Esophagus muscularis mucosa (tissue), 4 donors: Measurements from ENCODE around the gene AMFR. TPM values are rescaled to one million over a fixed set of nuclear protein-coding genes. Genes with fewer than 3 reads are reported as not detected.

Source experiments
- DNase-seq: peaks from one replicate; pipeline ENCODE4 v3.0.0-alpha.2; 2017; ENCODE audit errors: extremely low spot score
- H3K27ac ChIP-seq, 4 donors: fragments of 200-600 bp; sonication (generic); replicated peaks in 1 of 4; 1 replicate in 3 of 4; 2 replicates in 1 of 4; pipeline ENCODE4 v1.5.1; 2016 to 2019; ENCODE audit warnings: mild to moderate bottlenecking in 1 of 4
- H3K27me3 ChIP-seq, 4 donors: fragments of 200-600 bp; sonication (generic); one replicate each; pipeline versions ENCODE4 v1.5.1 to v1.6.0; 2016 to 2019
- H3K36me3 ChIP-seq, 4 donors: fragments of 200-600 bp; sonication (generic); one replicate each; pipeline ENCODE4 v1.5.1; 2016 to 2019
- H3K4me1 ChIP-seq, 4 donors: fragments of 200-600 bp; sonication (generic); one replicate each; pipeline ENCODE4 v1.5.1; 2016 to 2019
- H3K4me3 ChIP-seq, 4 donors: fragments of 200-600 bp; sonication (generic); 1 replicate in 2 of 4; 2 replicates in 2 of 4; pipeline ENCODE4 v1.5.1; 2016 to 2019; ENCODE audit warnings: mild to moderate bottlenecking in 4 of 4, moderate library complexity in 1 of 4
- H3K9me3 ChIP-seq, 4 donors: fragments of 200-600 bp; sonication (generic); 1 replicate in 3 of 4; 2 replicates in 1 of 4; pipeline ENCODE4 v1.5.1; 2016 to 2019
- CTCF ChIP-seq, 3 experiments: fragments of 200-600 bp in 2 of 3; fragments of 450-650 bp in 1 of 3; sonication (generic) in 2 of 3; IDR thresholded peaks; one replicate each; pipeline ENCODE4 v1.5.1; 2017 to 2019; ENCODE audit warnings: antibody characterized with exemption in 3 of 3, mild to moderate bottlenecking in 2 of 3, moderate library complexity in 1 of 3
- EP300 ChIP-seq: sonication (generic); formaldehyde crosslinking; IDR thresholded peaks from one replicate; pipeline ENCODE4 v1.6.1; 2017; ENCODE audit warnings: antibody characterized with exemption
- POLR2A ChIP-seq: fragments of 450-650 bp; IDR thresholded peaks from one replicate; pipeline ENCODE4 v1.6.1; 2017; ENCODE audit warnings: antibody characterized with exemption, moderate library complexity, mild to moderate bottlenecking, low read depth
- POLR2AphosphoS5 ChIP-seq, 2 donors: sonication (generic); formaldehyde crosslinking; IDR thresholded peaks; one replicate each; pipeline ENCODE4 v1.6.1; 2017; ENCODE audit warnings: antibody characterized with exemption in 2 of 2
- WGBS: methylation state at CpG from one replicate; pipeline ENCODE4 v1.1.5; 2018; 5-methylcytosine and 5-hydroxymethylcytosine counted together
- intact Hi-C: fragments of 100-400 bp; cut with DNase I; formaldehyde crosslinking; loops from one replicate; pipeline ENCODE4 v1.15.1; 2023
- total RNA-seq, 4 donors: library from RNA; depleted of rRNA; stranded (reverse); fragments of >200 nt; gene quantifications; one replicate each; pipeline versions ENCODE4 v1.1.0 to v1.2.1, GENCODE V29; 2016

AMFR gene
- total RNA-seq, 4 donors from 2014 or later, result 150 to 205 (median 179) TPM

GRCh38 chr16:56356276-56357240 is 68.8 kb downstream of the AMFR start:
- peaks cover 0 to 12% (median 8%) of the 10 kb centered on the region in 4 donors for H3K36me3 ChIP-seq
- peak overlapping the region; percentile 45 to 60 (median 57) for H3K4me3 ChIP-seq
- 2% methylated on average over 28 of the region's 33 CpGs for WGBS
- no peaks in the 10 kb centered on the region for H3K27me3 ChIP-seq
- no peak for DNase-seq
- peaks cover 8 to 19% (median 15%) of the 10 kb centered on the region in 4 donors for H3K4me1 ChIP-seq
- no peaks in the 10 kb centered on the region for H3K9me3 ChIP-seq
- intact Hi-C loops, result no loop called here
- H3K27ac ChIP-seq, result peak overlapping the region; percentile 30 to 63 (median 56)
- TF ChIP-seq CTCF (IDR thresholded peaks at IDR 0.05), result peak; percentile 72 to 95 (median 72)
- TF ChIP-seq POLR2AphosphoS5 (IDR thresholded peaks at IDR 0.05), result peak; percentile 27 to 54
- no peak for TF ChIP-seq POLR2A
- TF ChIP-seq EP300, result no peak

- 65% methylated on average over 14 of the region's 14 CpGs for WGBS
- Histone ChIP-seq H3K27me3 (no peaks in the 10 kb centered on the region), H3K9me3 (no peaks in the 10 kb centered on the region), H3K36me3 (peaks cover 0 to 10% (median 6%) of the 10 kb centered on the region in 4 donors), H3K4me1 (peaks cover 8 to 19% (median 15%) of the 10 kb centered on the region in 4 donors), H3K4me3 (peak overlapping the region; percentile 45 to 60 (median 57)), H3K27ac (no peak overlapping the region)
- intact Hi-C loops, result no loop called here
- TF ChIP-seq CTCF (IDR thresholded peaks at IDR 0.05) (no peak), POLR2A (no peak), EP300 (no peak), POLR2AphosphoS5 (IDR thresholded peaks at IDR 0.05) (no peak)
- DNase-seq, result no peak
Observed at GRCh38 chr16:56355786-56356275, 69.5 kb downstream of the AMFR start.

- no peaks in the 10 kb centered on the region for H3K9me3 ChIP-seq
- whole genome bisulfite sequencing, result 96% methylated on average over 9 of the region's 9 CpGs
- intact Hi-C loops, result no loop called here
- no peaks in the 10 kb centered on the region for H3K27me3 ChIP-seq
- H3K27ac ChIP-seq, result no peak overlapping the region
- peaks cover 8 to 19% (median 15%) of the 10 kb centered on the region in 4 donors for H3K4me1 ChIP-seq
- H3K36me3 ChIP-seq, result peaks cover 0 to 4% (median under 1%) of the 10 kb centered on the region in 4 donors
- no peak overlapping the region for H3K4me3 ChIP-seq
- TF ChIP-seq CTCF (IDR thresholded peaks at IDR 0.05) (no peak), POLR2AphosphoS5 (IDR thresholded peaks at IDR 0.05) (no peak), EP300 (no peak), POLR2A (no peak)
- DNase-seq, result no peak
Observed at GRCh38 chr16:56355221-56355620, 70.1 kb downstream of the AMFR start.

GRCh38 chr16:56354746-56355145 is 70.6 kb downstream of the AMFR start:
- Histone ChIP-seq H3K9me3 (no peaks in the 10 kb centered on the region), H3K27ac (no peak overlapping the region), H3K27me3 (no peaks in the 10 kb centered on the region), H3K4me1 (peaks cover 8 to 19% (median 15%) of the 10 kb centered on the region in 4 donors), H3K4me3 (no peak overlapping the region), H3K36me3 (no peaks in the 10 kb centered on the region)
- no peak for DNase-seq
- intact Hi-C loops, result no loop called here
- TF ChIP-seq CTCF (IDR thresholded peaks at IDR 0.05), result no peak
- no peak for TF ChIP-seq POLR2A
- TF ChIP-seq POLR2AphosphoS5 (IDR thresholded peaks at IDR 0.05), result no peak
- TF ChIP-seq EP300, result no peak
- 93% methylated on average over 17 of the region's 17 CpGs for WGBS
